SHP77 treated with DMSO at 0.1 percent for 48 hours (cell line): ENCODE measurements around the gene ITGB1.

ENCODE experiments used
- DNase-seq: peaks from one replicate; lab custom pipeline; 2025; lab: John Stamatoyannopoulos, UW

Gene ITGB1

DNA sequence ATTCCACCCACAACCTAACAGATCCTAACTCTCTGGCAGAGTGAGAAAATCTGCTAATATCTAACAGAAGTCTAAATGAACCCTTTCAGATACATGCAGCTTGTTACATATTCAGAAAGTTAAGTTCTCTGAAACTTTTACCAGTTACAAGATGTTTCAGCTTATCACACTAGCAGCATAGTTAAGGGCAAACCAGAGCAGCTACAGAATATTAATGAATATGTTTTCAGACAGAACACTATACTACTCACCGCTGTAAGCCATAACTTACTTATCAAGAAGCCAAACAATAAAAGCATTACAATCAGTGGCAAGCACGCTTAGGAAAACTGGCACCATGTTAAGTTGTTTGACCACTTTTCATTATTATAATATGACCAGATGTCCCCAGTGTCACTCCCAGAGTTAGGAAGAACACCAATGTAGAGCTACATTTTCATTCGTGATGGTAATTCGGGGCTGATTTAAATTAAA is 2.7 kb downstream of the ITGB1 start:
- no peak for DNase-seq

GRCh38 chr10:32954545-32955298 is 3.3 kb downstream of the ITGB1 start:
- no peak for DNase-seq

- DNase-seq, result no peak
These were observed 4.0 kb downstream of the ITGB1 start for GRCh38 chr10:32954080-32954479.

DNA sequence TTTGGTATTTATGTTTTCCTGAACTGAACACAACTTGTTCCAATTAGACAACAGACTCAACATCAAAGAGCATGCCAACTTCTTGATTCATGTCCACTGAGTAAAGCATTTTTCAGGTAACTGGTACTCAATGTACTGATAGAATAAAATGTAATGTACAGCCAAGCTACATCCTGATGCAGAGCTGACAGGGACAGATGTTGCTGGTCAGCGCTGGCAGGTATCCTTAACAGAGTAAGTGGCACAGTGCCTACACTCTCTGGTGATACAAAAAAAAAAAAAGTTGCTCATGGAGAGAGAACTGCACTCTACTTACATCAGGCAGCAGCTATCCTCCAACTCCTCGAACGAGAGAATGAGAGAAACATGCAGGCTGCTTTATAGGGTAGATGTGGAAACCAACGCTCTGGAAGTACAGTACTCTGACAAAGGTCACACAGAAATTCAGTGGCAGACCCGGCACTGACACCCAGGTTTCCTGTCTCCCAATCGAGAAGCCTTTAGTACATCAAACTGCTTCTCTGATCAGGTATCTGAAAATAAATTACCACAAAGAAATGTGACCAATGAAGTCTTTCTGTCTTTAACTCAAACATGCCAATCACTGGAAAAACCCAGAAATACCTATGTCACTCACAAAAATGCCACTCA is 4.6 kb downstream of the ITGB1 start:
- DNase-seq, result no peak

DNA sequence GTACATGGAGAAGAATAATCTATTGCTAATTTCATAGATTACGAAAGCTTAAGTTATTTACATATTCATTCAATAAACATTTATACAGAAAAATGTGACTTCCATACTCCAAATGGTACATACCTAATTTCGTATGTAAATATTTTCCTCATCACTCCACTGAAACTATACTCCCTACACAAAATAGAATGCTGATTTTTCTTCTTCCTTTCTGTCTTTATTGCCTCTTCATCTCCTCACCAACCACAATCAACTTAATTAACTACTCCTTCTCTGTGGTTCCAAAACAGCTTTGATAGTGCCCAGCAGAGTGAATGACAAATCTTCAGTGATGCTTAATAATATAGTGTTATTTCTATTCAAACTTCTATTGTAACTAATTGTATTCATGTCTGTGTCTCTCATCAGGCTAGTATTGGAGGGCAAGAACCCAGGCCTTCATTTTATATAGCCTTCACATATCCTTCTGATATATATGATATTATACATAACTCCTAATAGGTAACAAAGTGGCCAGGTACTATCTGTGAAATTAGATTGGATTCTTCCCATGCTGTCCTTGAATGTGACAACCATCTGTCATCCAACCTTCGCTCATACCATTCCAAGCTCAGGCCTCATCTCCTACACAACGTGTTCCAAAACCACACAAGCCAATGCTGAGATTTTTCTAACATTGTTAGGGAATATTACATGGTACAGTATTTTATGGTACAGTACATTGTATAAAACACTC is 5.3 kb downstream of the ITGB1 start:
- no peak for DNase-seq

DNA sequence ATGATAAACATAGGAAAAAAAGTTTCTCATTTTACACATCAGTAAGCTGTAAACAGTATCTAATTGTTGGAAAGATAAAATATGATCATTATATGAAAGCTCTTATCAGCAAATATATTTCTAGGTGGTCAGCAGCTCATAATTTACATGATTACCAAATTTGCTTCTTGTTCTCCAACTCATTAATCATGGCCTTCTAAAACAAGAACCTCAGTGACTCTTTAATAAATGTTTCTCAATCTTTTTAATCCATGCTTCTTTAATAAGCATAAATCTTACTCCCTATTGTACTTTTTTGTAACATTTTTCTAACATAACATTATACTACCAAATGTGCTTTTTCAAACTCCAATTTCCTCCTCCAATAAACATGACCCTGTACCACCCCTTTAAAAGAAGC is 5.9 kb downstream of the ITGB1 start:
- DNase-seq, result no peak

DNA sequence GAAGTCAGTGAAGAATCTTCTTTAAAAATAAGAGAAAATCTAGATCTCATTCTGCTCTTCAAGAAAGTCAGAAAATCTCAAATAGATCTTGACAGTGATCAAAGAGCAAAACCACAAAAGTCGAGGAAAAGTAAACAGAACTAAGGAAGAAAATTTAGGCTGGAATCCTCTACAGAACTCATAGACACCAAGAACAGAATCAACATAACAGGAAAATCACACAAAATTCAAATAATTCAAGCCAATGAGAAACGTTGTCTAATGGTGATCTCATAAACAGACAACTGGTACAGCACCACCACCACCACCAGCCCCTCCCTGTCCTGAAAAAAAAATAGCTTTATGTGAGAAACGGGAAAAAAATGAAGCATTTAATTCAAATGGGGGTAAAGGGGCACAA is 6.9 kb downstream of the ITGB1 start:
- DNase-seq, result no peak

DNA sequence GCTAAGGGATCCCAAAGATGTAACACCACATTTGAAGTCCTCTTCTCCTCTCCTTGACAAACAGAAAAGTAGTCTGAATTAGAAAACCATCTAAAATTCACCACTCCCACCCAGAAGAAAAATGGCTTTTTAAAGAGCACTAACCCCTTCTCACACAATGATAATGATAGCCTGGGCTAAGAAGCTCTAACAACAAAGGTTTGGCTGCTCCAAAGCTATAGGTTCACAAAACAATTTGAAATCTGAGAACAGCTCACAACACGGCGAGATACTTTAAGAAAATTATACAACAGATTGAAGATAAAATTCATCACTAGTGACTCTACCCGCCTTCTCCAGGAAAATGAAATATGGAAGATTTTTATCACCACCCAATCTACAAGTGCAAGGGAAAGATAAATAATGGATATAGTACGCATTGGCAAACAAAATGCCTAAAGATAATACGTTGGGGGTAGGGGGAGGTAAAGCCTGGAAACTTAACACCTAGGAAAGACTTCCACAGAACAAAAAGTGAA is 7.4 kb downstream of the ITGB1 start:
- no peak for DNase-seq

GRCh38 chr10:32949221-32949678 is 8.8 kb downstream of the ITGB1 start:
- no peak for DNase-seq

- no peak for DNase-seq
These were observed 9.6 kb downstream of the ITGB1 start for GRCh38 chr10:32948451-32948850.

DNA sequence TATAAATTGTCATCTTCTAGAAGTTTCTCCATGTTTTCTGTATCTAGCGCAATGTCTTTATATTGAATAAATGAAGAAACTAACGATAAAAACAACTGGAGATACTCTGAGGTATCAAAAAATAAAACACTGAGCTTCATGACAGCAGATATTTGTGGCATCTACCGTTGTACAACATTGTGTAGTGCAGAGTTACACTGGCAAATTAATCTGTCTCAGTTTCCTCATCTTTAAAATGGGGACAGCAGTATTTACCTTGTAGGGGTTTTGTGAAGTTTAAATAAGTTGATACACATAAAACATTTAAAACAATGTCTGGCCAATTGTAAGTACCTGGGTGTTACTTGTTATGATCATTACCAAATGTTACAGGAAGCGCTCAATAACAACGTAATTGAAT is 10.4 kb downstream of the ITGB1 start:
- no peak for DNase-seq

DNA sequence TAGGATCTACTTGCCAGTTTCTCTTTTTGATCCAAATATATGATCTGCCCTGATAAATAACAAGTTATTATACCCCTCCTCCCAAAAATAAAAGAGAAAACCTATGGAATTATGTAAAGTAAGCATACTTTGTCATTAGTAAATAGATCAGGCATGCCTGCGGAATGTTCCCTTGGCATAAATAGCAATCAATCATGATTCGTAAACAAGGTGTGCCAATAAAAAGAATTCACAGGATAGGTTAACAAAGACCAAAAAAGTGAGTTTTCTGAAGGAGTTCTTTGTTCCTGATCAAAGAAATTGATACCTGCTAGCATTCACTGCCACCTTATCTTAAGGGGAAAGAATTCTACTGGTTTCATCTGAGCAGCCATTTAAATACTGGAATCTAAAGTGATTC is 11.9 kb downstream of the ITGB1 start:
- no peak for DNase-seq

DNA sequence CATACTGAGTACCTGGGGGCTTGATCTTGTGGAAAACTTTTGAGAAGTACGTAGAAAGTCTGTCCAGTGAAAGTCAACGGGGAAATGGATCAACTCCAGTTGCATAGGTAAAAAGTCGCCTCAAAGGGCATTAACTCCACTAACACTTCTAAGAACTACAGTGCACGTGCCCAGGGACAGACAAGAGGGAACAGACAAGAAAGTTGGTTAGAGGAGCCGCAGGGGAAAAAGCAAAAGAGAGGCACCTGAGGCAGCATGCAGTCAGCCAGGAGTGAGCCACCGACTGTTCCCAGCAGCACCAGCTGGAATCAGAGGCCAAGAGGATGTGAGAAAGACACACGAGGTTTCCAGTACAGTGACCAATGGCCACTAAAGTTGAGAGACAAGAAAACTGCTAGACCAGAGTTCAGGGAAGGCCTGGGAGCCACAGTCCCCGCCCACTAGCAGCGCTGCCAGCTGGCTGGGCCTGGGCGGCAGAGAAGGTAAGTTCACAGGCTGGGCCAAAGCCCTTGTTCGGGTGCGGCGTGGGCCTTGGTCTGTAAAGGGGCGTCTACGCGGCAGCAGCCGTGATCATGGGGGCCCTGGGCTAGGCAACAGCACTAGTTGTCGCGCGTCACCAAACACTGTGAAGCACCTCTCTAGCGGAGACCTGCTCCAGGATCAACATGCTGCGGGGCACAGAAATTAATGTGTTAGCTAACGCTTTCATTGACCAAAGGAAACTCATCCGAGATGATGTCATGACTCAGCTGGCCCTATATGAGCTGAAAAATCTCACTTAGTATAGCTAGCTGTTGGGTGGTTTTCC is 14.0 kb downstream of the ITGB1 start:
- DNase-seq, result no peak

- DNase-seq, result no peak
These were observed 14.6 kb downstream of the ITGB1 start for GRCh38 chr10:32943395-32943794.

DNA sequence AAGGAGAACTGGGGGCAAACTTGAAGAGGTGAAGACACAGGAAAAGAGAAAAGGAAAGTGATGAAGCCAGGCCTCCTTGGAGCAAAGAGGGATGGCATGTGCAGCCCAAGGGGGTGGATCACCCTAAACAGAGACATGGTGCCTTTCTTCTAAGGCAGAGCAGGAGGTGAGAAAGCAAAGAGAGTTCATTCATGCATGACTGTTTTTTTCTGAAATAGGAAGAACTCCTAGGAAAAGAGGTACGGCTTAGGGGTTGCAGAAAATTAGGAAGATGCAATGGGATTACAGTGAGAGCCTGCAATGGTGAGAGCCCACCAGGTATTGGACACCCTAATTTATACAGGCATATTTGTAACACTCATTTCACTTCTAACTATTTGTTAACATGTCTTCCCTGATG is 15.9 kb downstream of the ITGB1 start:
- DNase-seq, result no peak

GRCh38 chr10:32941357-32941756 is 16.7 kb downstream of the ITGB1 start:
- no peak for DNase-seq

GRCh38 chr10:32940321-32941301 is 17.4 kb downstream of the ITGB1 start:
- DNase-seq, result no peak

GRCh38 chr10:32939296-32940111 is 18.5 kb downstream of the ITGB1 start:
- DNase-seq, result no peak

DNA sequence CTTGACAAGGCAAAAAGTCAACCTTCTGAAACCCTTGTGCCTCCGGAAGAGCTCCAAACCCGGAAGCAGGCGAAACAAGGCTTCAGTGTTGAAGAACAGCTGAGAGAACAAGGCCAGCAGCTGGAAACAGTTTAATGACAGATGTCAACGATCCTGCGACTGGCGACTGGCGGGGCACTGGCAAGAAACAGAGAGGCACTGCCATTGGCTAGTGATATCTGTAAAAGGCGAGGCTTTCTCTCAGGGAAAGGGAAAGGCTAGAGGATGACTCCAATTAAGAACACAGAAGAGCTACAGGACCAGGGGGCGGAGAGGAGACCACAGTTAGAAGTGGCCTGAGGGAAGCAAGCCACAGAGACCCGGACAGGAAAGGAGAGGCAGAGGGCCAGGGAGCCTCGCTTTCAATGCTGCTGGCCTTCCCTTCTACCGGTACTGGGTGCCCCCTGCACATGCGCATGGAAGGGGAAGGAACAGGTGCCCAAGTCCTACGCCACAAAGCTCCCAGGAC is 19.4 kb downstream of the ITGB1 start:
- DNase-seq, result peak; percentile 51
